Effector memory CD4-positive, alpha-beta T cell (primary cell): Measurements from ENCODE around the gene ZNF79.

Source experiments
- DNase-seq, 3 donors: peaks; one replicate each; pipeline ENCODE4 v3.0.0-alpha.2; 2020
- H3K27ac ChIP-seq: 2 replicates; pipeline ENCODE4 v1.7.0; 2013; ENCODE audit warnings: mild to moderate bottlenecking, low read length, moderate library complexity; ENCODE audit not compliant: insufficient read depth, poor library complexity, severe bottlenecking
- H3K27me3 ChIP-seq: replicated peaks from 2 replicates; pipeline ENCODE4 v1.7.0; 2013; ENCODE audit warnings: mild to moderate bottlenecking, low read length; ENCODE audit not compliant: insufficient read depth, control insufficient read depth, poor library complexity, severe bottlenecking
- H3K36me3 ChIP-seq: 2 replicates; pipeline ENCODE4 v1.7.0; 2013; ENCODE audit warnings: mild to moderate bottlenecking, low read length, moderate library complexity; ENCODE audit not compliant: control insufficient read depth, insufficient read depth
- H3K4me1 ChIP-seq: 2 replicates; pipeline ENCODE4 v1.7.0; 2013; ENCODE audit warnings: low read length, mild to moderate bottlenecking; ENCODE audit not compliant: control insufficient read depth, insufficient read depth, poor library complexity, severe bottlenecking
- H3K4me3 ChIP-seq: 2 replicates; pipeline ENCODE4 v1.7.0; 2013; ENCODE audit warnings: low read length, low read depth, mild to moderate bottlenecking; ENCODE audit not compliant: insufficient read depth, poor library complexity, severe bottlenecking
- H3K9me3 ChIP-seq: 2 replicates; pipeline ENCODE4 v1.7.0; 2013; ENCODE audit warnings: mild to moderate bottlenecking, low read length, moderate library complexity; ENCODE audit not compliant: control insufficient read depth

The ZNF79 gene

GRCh38 chr9:127407492-127407843 lies 16.7 kb upstream of the ZNF79 start:
- Histone ChIP-seq H3K27ac (no peak overlapping the region), H3K9me3 (no peaks in the 10 kb centered on the region), H3K4me3 (no peak overlapping the region), H3K27me3 (peaks cover 5% of the 10 kb centered on the region), H3K4me1 (no peaks in the 10 kb centered on the region), H3K36me3 (no peaks in the 10 kb centered on the region)
- DNase-seq, result no peak

DNA sequence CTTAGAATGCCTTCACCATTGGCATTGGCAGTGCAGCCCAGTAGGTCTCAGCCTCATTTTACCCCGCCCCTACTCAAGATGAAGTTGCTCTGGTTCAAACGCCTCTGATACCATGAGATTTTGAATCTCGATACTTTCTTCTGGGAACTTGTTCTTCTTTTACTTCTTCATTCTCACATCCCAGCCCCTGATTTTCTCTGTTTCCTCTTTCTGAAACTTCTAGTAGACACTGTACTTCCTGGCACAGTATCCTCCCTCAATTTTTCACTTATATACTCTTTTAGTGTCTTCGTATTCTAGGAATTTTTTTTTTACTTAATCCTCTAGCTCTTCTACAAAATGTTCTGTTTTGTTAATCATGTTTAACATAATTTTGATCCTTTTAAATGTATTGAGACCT lies 13.1 kb upstream of the ZNF79 start:
- H3K27me3 ChIP-seq, result no peaks in the 10 kb centered on the region
- H3K27ac ChIP-seq, result no peak overlapping the region
- no peak overlapping the region for H3K4me3 ChIP-seq
- no peak for DNase-seq
- H3K9me3 ChIP-seq, result no peaks in the 10 kb centered on the region
- no peaks in the 10 kb centered on the region for H3K4me1 ChIP-seq
- H3K36me3 ChIP-seq, result no peaks in the 10 kb centered on the region

DNA sequence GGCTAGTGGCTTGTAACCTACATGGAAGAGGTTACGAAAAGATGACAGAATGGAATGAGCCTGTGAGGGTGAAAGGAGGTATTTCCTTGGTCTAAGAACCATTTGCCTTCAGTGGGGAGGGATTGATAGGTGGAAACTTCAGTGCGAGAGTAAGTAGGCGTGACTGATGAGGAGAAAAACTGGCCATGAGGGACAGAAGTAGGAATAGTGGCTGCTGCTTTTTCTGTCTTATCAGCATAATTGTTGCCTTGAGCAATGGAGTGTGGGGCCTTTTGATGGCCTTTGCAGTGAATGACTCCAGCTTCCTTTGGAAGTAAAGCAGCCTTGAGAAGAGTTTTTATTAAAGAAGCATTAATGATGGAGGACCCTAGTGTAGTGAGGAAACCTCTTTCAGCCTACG lies 9.0 kb upstream of the ZNF79 start:
- H3K4me1 ChIP-seq, result no peaks in the 10 kb centered on the region
- DNase-seq, result no peak
- H3K27ac ChIP-seq, result no peak overlapping the region
- H3K9me3 ChIP-seq, result no peaks in the 10 kb centered on the region
- no peaks in the 10 kb centered on the region for H3K27me3 ChIP-seq
- H3K36me3 ChIP-seq, result no peaks in the 10 kb centered on the region
- H3K4me3 ChIP-seq, result no peak overlapping the region

DNA sequence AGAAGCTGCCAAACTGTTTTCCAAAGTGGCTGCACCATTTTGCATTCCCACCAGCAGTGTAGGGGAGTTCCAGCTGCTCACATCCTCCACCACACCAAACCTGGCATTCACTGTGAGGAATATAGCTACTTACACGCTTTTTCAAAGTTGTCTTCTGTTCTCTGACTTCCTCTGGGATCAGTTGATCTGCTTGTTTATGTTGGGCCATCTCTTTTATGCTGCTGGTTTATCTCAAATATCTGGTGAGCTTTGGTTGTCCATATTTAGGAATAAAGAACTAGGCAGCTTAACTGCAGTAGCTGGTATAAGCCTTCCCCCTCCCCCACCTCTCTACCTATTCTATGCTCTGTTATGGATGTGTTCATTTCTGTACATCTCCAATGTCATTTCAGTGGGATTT lies 8.5 kb upstream of the ZNF79 start:
- DNase-seq, result no peak
- Histone ChIP-seq H3K4me3 (no peak overlapping the region), H3K27me3 (no peaks in the 10 kb centered on the region), H3K36me3 (no peaks in the 10 kb centered on the region), H3K27ac (no peak overlapping the region), H3K4me1 (no peaks in the 10 kb centered on the region), H3K9me3 (no peaks in the 10 kb centered on the region)

DNA sequence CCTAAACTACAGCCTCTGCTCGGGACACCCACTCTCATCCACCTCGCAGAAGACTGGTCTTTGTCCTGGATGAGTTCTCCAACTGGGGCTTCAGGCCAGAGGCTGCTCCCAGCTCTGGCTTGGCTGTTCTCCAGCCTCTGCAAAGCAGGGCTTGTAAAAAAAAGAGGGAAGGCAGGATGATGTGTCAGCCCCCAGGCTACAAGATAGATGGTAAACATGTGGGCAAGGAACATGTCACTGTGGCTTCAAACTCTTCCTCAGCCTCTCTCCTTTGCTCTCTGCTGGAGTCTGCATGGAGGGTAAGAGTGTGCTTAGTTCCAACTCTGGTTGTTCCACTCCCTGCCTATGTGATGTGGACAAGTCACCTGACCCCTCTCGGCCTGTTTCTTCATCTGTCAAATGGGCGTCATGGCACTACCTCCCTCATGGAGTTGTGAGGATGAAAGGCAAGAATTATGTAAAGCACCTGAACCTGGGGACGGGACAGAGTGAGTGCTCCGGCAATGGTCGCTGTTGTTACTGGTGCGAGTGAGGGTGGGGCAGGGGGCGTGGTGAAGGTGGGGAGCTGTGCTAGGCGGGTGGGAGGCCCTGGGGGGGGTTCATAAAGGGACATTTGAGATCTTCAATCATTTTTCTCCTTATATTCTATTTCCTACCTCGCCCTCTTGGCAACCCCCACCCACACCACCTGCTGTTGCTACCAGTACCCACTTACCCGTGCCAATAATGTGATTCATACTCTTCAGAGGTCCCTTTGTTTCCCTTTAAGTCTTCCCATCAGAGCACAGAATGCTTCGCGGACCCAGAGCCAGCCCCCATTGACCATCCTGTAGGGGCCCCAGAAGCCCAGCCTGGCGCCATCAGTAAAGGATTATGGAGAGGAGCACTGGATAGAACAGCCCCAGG lies 6.8 kb upstream of the ZNF79 start:
- Histone ChIP-seq H3K36me3 (no peaks in the 10 kb centered on the region), H3K4me1 (no peaks in the 10 kb centered on the region), H3K27me3 (no peaks in the 10 kb centered on the region), H3K9me3 (no peaks in the 10 kb centered on the region), H3K4me3 (no peak overlapping the region), H3K27ac (no peak overlapping the region)
- no peak for DNase-seq

GRCh38 chr9:127418037-127418471 lies 6.1 kb upstream of the ZNF79 start:
- DNase-seq, result no peak
- H3K4me1 ChIP-seq, result no peaks in the 10 kb centered on the region
- H3K4me3 ChIP-seq, result no peak overlapping the region
- no peaks in the 10 kb centered on the region for H3K36me3 ChIP-seq
- no peaks in the 10 kb centered on the region for H3K9me3 ChIP-seq
- no peaks in the 10 kb centered on the region for H3K27me3 ChIP-seq
- H3K27ac ChIP-seq, result no peak overlapping the region

GRCh38 chr9:127419348-127419747 lies 4.8 kb upstream of the ZNF79 start:
- Histone ChIP-seq H3K4me3 (no peak overlapping the region), H3K36me3 (no peaks in the 10 kb centered on the region), H3K27ac (no peak overlapping the region), H3K4me1 (no peaks in the 10 kb centered on the region), H3K9me3 (no peaks in the 10 kb centered on the region), H3K27me3 (no peaks in the 10 kb centered on the region)
- DNase-seq, result no peak

DNA sequence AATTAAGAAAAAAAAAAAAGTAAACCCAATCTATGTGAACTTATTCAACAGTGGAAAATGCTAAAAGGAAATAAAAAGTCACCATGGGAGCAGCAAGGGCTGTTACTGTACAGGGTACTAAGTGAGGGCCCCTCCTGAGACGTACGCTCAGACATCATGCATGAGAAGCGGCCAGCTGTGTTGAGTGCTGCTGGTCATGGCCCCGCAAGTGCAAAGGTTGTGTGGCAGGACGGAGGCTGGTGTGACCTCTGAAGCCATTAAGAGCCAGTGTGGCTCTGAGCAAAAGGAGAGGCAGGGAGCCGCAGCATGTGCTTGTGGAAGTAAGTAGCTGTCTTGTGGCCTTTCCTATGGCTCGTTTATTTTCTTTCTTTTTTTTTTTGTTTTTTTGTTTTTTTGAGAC lies 3.1 kb upstream of the ZNF79 start:
- no peak for DNase-seq
- Histone ChIP-seq H3K36me3 (no peaks in the 10 kb centered on the region), H3K9me3 (no peaks in the 10 kb centered on the region), H3K4me3 (no peak overlapping the region), H3K27ac (no peak overlapping the region), H3K4me1 (peaks cover 7% of the 10 kb centered on the region), H3K27me3 (no peaks in the 10 kb centered on the region)

- no peak for DNase-seq
- H3K4me3 ChIP-seq, result no peak overlapping the region
- H3K27me3 ChIP-seq, result no peaks in the 10 kb centered on the region
- H3K9me3 ChIP-seq, result no peaks in the 10 kb centered on the region
- H3K36me3 ChIP-seq, result no peaks in the 10 kb centered on the region
- H3K4me1 ChIP-seq, result peaks cover 7% of the 10 kb centered on the region
- no peak overlapping the region for H3K27ac ChIP-seq
These were observed 1.9 kb upstream of the ZNF79 start for GRCh38 chr9:127422133-127422782.

DNA sequence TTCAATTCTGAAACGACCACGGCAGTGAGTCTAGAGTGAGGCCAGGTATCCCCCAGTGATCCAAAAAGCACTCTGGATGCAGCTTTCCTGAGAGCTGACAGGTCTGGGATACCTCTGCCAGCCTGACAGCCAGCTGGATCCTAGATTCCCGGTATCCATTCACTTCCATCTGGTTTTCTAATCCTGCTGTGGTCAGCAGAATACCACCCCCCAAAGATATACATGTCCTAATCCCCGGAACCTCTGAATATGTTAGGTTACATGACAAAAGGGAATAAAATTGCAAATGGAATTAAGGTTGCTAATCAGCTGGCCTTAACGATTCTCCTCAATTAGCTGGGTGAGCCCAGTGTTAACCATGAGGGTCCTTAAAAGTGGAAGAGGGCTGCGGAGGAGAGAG lies 1.4 kb upstream of the ZNF79 start:
- Histone ChIP-seq H3K4me3 (no peak overlapping the region), H3K36me3 (no peaks in the 10 kb centered on the region), H3K9me3 (no peaks in the 10 kb centered on the region), H3K4me1 (peaks cover 7% of the 10 kb centered on the region), H3K27ac (no peak overlapping the region), H3K27me3 (no peaks in the 10 kb centered on the region)
- no peak for DNase-seq
